Uterus (tissue), 4 donors: ENCODE data around the gene GAMT. TPM values are rescaled to one million over a fixed set of nuclear protein-coding genes. Genes with fewer than 3 reads are reported as not detected.

ENCODE experiments used
- DNase-seq, 2 donors: peaks; one replicate each; pipeline ENCODE4 v3.0.0-alpha.2; 2019 to 2020
- H3K27ac ChIP-seq, 2 donors: fragments of 200-600 bp; sonication (generic); 1 replicate in 1 of 2; 2 replicates in 1 of 2; pipeline ENCODE4 v1.5.1; 2016 to 2018
- H3K27me3 ChIP-seq, 2 donors: fragments of 200-600 bp; sonication (generic); one replicate each; pipeline ENCODE4 v1.5.1; 2018 to 2019; ENCODE audit warnings: control low read depth in 1 of 2
- H3K36me3 ChIP-seq, 2 donors: fragments of 200-600 bp; sonication (generic); one replicate each; pipeline ENCODE4 v1.5.1; 2019; ENCODE audit warnings: control low read depth in 1 of 2
- H3K4me1 ChIP-seq, 2 donors: fragments of 200-600 bp; sonication (generic); one replicate each; pipeline ENCODE4 v1.5.1; 2018 to 2019; ENCODE audit warnings: control low read depth in 1 of 2
- H3K4me3 ChIP-seq, 2 donors: fragments of 200-600 bp; sonication (generic); 1 replicate in 1 of 2; 2 replicates in 1 of 2; pipeline ENCODE4 v1.5.1; 2018 to 2019; ENCODE audit warnings: mild to moderate bottlenecking in 1 of 2
- H3K9me3 ChIP-seq, 2 donors: fragments of 200-600 bp; sonication (generic); one replicate each; pipeline ENCODE4 v1.5.1; 2019; ENCODE audit warnings: control low read depth in 1 of 2
- CTCF ChIP-seq, 4 experiments: fragments of 200-600 bp in 2 of 4; fragments of 450-650 bp in 2 of 4; sonication (generic) in 2 of 4; IDR thresholded peaks; one replicate each; pipeline ENCODE4 v1.5.1; 2016 to 2019; ENCODE audit warnings: antibody characterized with exemption in 4 of 4, mild to moderate bottlenecking in 2 of 4, moderate library complexity in 1 of 4
- POLR2A ChIP-seq, 2 donors: fragments of 450-650 bp; IDR thresholded peaks; one replicate each; pipeline ENCODE4 v1.6.1; 2016; ENCODE audit warnings: antibody characterized with exemption in 2 of 2, mild to moderate bottlenecking in 1 of 2, moderate library complexity in 1 of 2
- intact Hi-C: fragments of 100-400 bp; cut with DNase I; formaldehyde crosslinking; loops from one replicate; pipeline ENCODE4 v1.15.1; 2023; ENCODE audit warnings: low total_unique reads
- total RNA-seq, 4 donors: library from RNA; depleted of rRNA in 3 of 4; stranded (reverse); fragments of >200 nt in 3 of 4; gene quantifications; one replicate each; pipeline versions ENCODE4 v1.1.0 to v1.2.4, GENCODE V29; 2014 to 2023
- donor health status: DM: yes; HTN: yes; CAD: no.

GAMT gene
- 10 to 100 TPM in 2 of 4 donors, 1 to 10 TPM in 2; 3.3 to 14.4 (median 8.4) TPM for total RNA-seq

- Histone ChIP-seq H3K36me3 (no peaks in the 10 kb centered on the region), H3K9me3 (no peaks in the 10 kb centered on the region), H3K4me3 (peak within 1 kb of the TSS; percentile 28 to 49), H3K4me1 (peaks cover 0 to 18% of the 10 kb centered on the region in 2 donors), H3K27ac (peak within 1 kb of the TSS in 1 of 2 donors; percentile 13), H3K27me3 (no peaks in the 10 kb centered on the region)
- intact Hi-C loops: no loop called here
- DNase-seq: no peak
- TF ChIP-seq CTCF (IDR thresholded peaks at IDR 0.05): peak; percentile 26 to 65 (median 48)
- TF ChIP-seq POLR2A (IDR thresholded peaks at IDR 0.05): peak in 1 of 2 donors; percentile 23
These were observed at the start of gene GAMT for GRCh38 chr19:1401138-1401888. GAMT (minus strand) TSS chr19:1401542; CDS start chr19:1401476, 66 bp downstream.

- DNase-seq: no peak
- H3K27me3 ChIP-seq: peaks cover 37 to 61% of the 10 kb centered on the region in 2 donors
- H3K4me3 ChIP-seq: no peak within 1 kb of the TSS
- H3K27ac ChIP-seq: no peak within 1 kb of the TSS
- H3K4me1 ChIP-seq: peaks cover 0 to 27% of the 10 kb centered on the region in 2 donors
- H3K9me3 ChIP-seq: no peaks in the 10 kb centered on the region
- TF ChIP-seq CTCF (IDR thresholded peaks at IDR 0.05): no peak
- no peak for TF ChIP-seq POLR2A (IDR thresholded peaks at IDR 0.05)
- no peaks in the 10 kb centered on the region for H3K36me3 ChIP-seq
- intact Hi-C loops: no loop called here
These were observed 48.4 kb upstream of the GAMT start, which contains the start of gene APC2 for GRCh38 chr19:1449467-1450442. APC2 (plus strand) TSS chr19:1450121; CDS start chr19:1453002, 2,881 bp downstream.

DNA sequence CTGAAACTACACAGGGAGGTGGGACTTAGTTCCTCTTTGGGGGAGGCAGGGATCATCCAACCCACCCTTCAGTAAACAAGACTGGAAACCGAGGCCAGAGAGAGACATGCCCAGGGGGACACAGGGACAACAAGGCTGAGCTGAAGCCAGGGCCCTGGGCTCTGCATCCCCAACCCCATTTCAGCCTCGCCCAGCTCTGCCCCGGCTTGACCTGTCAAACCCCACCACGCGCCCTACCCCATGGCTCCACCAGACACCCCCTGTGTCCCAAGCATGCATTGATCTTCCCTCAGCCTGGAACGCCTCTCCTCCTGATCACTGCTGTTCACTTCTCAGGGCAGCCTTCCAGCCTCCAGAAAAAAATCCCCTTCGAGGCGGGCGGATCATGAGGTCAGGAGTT, 46.6 kb upstream of the GAMT start:
- DNase-seq: no peak
- peaks cover 0 to 17% of the 10 kb centered on the region in 2 donors for H3K4me1 ChIP-seq
- H3K27ac ChIP-seq: no peak overlapping the region
- TF ChIP-seq POLR2A (IDR thresholded peaks at IDR 0.05): no peak
- TF ChIP-seq CTCF (IDR thresholded peaks at IDR 0.05): no peak
- H3K9me3 ChIP-seq: no peaks in the 10 kb centered on the region
- H3K4me3 ChIP-seq: no peak overlapping the region
- H3K27me3 ChIP-seq: peaks cover 27 to 47% of the 10 kb centered on the region in 2 donors
- no peaks in the 10 kb centered on the region for H3K36me3 ChIP-seq
- intact Hi-C loops: no loop called here

GRCh38 chr19:1447504-1447903, 46.2 kb upstream of the GAMT start:
- intact Hi-C loops: no loop called here
- Histone ChIP-seq H3K9me3 (no peaks in the 10 kb centered on the region), H3K27me3 (peaks cover 27 to 43% of the 10 kb centered on the region in 2 donors), H3K4me3 (no peak overlapping the region), H3K4me1 (peaks cover 0 to 15% of the 10 kb centered on the region in 2 donors), H3K36me3 (no peaks in the 10 kb centered on the region), H3K27ac (no peak overlapping the region)
- TF ChIP-seq CTCF (IDR thresholded peaks at IDR 0.05) (no peak), POLR2A (IDR thresholded peaks at IDR 0.05) (no peak)
- no peak for DNase-seq
